Astrocyte (in vitro differentiated cells and primary cell): ENCODE data around the gene DPF3. TPM values are rescaled to one million over a fixed set of nuclear protein-coding genes. Genes with fewer than 3 reads are reported as not detected.

Experiments used
- DNase-seq: peaks from one replicate; pipeline ENCODE4 v3.0.0-alpha.2; 2010; ENCODE audit warnings: low read depth
- FAIRE-seq: peaks from 2 replicates; lab custom pipeline; 2011; peaks lifted over from hg19 to GRCh38; lab: Jason Lieb, UNC
- H2AFZ ChIP-seq: 2 replicates; pipeline ENCODE4 v1.6.0; 2012; ENCODE audit warnings: low read depth, low read length, inconsistent platforms
- H3K27ac ChIP-seq: 2 replicates; pipeline ENCODE4 v1.5.1; 2011; ENCODE audit warnings: low read depth, low read length, inconsistent platforms
- H3K27me3 ChIP-seq: 2 replicates; pipeline ENCODE4 v1.6.0; 2011; ENCODE audit warnings: low read length, inconsistent platforms; ENCODE audit not compliant: insufficient read depth
- H3K36me3 ChIP-seq: 2 replicates; pipeline ENCODE4 v1.5.1; 2011; ENCODE audit warnings: low read length, inconsistent platforms; ENCODE audit not compliant: insufficient read depth
- H3K4me1 ChIP-seq: 2 replicates; pipeline ENCODE4 v1.5.1; 2011; ENCODE audit warnings: low read length, inconsistent platforms; ENCODE audit not compliant: insufficient read depth
- H3K4me2 ChIP-seq: 2 replicates; pipeline ENCODE4 v1.6.0; 2012; ENCODE audit warnings: low read length, inconsistent platforms
- H3K4me3 ChIP-seq: 2 replicates; pipeline ENCODE4 v1.5.1; 2011; ENCODE audit warnings: low read depth, mild to moderate bottlenecking, low read length, inconsistent platforms; ENCODE audit not compliant: insufficient read depth
- H3K79me2 ChIP-seq: 2 replicates; pipeline ENCODE4 v1.6.0; 2012; ENCODE audit warnings: mild to moderate bottlenecking, low read length, inconsistent platforms; ENCODE audit not compliant: insufficient read depth
- H3K9ac ChIP-seq: 2 replicates; pipeline ENCODE4 v1.6.0; 2012; ENCODE audit warnings: mild to moderate bottlenecking, low read length, inconsistent platforms
- H3K9me3 ChIP-seq: 2 replicates; pipeline ENCODE4 v1.5.1; 2012; ENCODE audit warnings: low read depth, mild to moderate bottlenecking, low read length, inconsistent platforms; ENCODE audit not compliant: insufficient read depth
- H4K20me1 ChIP-seq: 2 replicates; pipeline ENCODE4 v1.6.0; 2012; ENCODE audit warnings: low read length, inconsistent platforms; ENCODE audit not compliant: insufficient read depth
- H3K27ac Mint-ChIP-seq: one replicate; pipeline ENCODE4 v1.8.0; 2021; ENCODE audit warnings: mild to moderate bottlenecking, mixed read lengths; ENCODE audit not compliant: unreplicated experiment
- H3K27me3 Mint-ChIP-seq: one replicate; pipeline ENCODE4 v1.8.0; 2021; ENCODE audit warnings: low read depth, mixed read lengths; ENCODE audit not compliant: unreplicated experiment
- H3K36me3 Mint-ChIP-seq: one replicate; pipeline ENCODE4 v1.8.0; 2021; ENCODE audit warnings: low read depth, mixed read lengths; ENCODE audit not compliant: unreplicated experiment
- H3K4me1 Mint-ChIP-seq: one replicate; pipeline ENCODE4 v1.8.0; 2021; ENCODE audit warnings: low read depth, mixed read lengths; ENCODE audit not compliant: unreplicated experiment
- H3K4me3 Mint-ChIP-seq: one replicate; pipeline ENCODE4 v1.8.0; 2021; ENCODE audit warnings: mild to moderate bottlenecking, moderate library complexity, mixed read lengths; ENCODE audit not compliant: unreplicated experiment
- H3K9me3 Mint-ChIP-seq: one replicate; pipeline ENCODE4 v1.8.0; 2021; ENCODE audit warnings: mild to moderate bottlenecking, mixed read lengths; ENCODE audit not compliant: unreplicated experiment
- EZH2 ChIP-seq: IDR thresholded peaks from 2 replicates; pipeline ENCODE4 v1.6.1; 2012; ENCODE audit warnings: mild to moderate bottlenecking, low read length, inconsistent platforms; ENCODE audit not compliant: insufficient read depth
- total RNA-seq: library from RNA; stranded (reverse); gene quantifications from 2 replicates; pipeline ENCODE4 v1.2.1, GENCODE V29; 2021
- TF ChIP-seq, protein P1 (sequence below): IDR thresholded peaks from 2 replicates; pipeline ENCODE4 v1.5.1; 2011; ENCODE audit warnings: low read depth, mild to moderate bottlenecking, inconsistent platforms, low read length, moderate library complexity; ENCODE audit not compliant: insufficient read depth

DPF3 gene
- total RNA-seq, 1 donor from 2014 or later: 2.4 TPM

DNA sequence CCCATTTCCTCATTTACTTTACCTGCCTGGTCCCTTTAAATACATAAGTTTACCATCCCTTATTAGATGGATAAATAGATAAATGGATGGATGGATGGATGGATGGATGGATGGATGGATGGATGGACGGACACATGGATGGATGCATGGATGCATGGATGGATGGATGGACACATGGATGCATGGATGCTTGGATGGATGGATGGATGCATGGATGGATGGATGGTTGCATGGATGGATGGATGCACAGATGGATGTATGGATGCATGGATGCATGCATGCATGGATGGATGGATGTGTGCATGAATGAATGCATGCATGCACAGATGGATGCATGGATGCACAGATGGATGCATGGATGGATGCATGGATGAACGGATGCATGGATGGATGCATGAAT lies 93.6 kb downstream of the DPF3 start:
- Histone ChIP-seq H2AFZ (no peak overlapping the region), H4K20me1 (peaks cover 11% of the 10 kb centered on the region), H3K79me2 (peaks cover 68% of the 10 kb centered on the region), H3K4me3 (no peak overlapping the region), H3K9me3 (no peaks in the 10 kb centered on the region), H3K36me3 (no peaks in the 10 kb centered on the region), H3K4me1 (peaks cover 26% of the 10 kb centered on the region), H3K9ac (no peak overlapping the region), H3K27me3 (no peaks in the 10 kb centered on the region), H3K27ac (no peak overlapping the region), H3K4me2 (no peak overlapping the region)
- H3K36me3 Mint-ChIP-seq: no peaks in the 10 kb centered on the region
- H3K4me1 Mint-ChIP-seq: peaks cover 18% of the 10 kb centered on the region
- H3K4me3 Mint-ChIP-seq: no peak overlapping the region
- H3K9me3 Mint-ChIP-seq: peaks cover 1% of the 10 kb centered on the region
- peak overlapping the region; percentile 27 for H3K27ac Mint-ChIP-seq
- no peak for DNase-seq
- no peaks in the 10 kb centered on the region for H3K27me3 Mint-ChIP-seq
- TF ChIP-seq, protein P1, sequence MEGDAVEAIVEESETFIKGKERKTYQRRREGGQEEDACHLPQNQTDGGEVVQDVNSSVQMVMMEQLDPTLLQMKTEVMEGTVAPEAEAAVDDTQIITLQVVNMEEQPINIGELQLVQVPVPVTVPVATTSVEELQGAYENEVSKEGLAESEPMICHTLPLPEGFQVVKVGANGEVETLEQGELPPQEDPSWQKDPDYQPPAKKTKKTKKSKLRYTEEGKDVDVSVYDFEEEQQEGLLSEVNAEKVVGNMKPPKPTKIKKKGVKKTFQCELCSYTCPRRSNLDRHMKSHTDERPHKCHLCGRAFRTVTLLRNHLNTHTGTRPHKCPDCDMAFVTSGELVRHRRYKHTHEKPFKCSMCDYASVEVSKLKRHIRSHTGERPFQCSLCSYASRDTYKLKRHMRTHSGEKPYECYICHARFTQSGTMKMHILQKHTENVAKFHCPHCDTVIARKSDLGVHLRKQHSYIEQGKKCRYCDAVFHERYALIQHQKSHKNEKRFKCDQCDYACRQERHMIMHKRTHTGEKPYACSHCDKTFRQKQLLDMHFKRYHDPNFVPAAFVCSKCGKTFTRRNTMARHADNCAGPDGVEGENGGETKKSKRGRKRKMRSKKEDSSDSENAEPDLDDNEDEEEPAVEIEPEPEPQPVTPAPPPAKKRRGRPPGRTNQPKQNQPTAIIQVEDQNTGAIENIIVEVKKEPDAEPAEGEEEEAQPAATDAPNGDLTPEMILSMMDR: no peak
- no peak for TF ChIP-seq EZH2
- FAIRE-seq: no peak

DNA sequence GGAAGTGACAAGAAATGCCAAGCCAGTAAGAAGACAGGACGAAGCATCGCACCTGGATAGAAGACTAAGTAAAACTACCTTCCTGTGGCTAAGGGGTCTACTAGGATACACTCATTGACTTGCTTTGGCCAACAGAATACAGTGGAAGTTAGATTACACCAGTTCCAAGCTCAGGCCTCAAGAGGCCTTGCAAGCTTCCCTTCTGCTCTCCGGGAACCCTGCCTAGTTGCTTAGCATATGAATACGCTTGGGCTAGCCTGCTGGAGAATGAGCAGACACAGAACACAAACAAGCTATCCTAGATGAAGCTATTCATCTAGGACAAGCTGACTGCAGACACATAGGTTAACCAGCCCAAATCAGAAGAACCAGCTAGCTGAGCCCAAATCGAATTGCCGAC lies 97.0 kb downstream of the DPF3 start:
- H3K36me3 Mint-ChIP-seq: peaks cover 2% of the 10 kb centered on the region
- Histone ChIP-seq H4K20me1 (peaks cover 11% of the 10 kb centered on the region), H3K9me3 (no peaks in the 10 kb centered on the region), H3K4me3 (no peak overlapping the region), H3K27me3 (no peaks in the 10 kb centered on the region), H3K9ac (no peak overlapping the region), H3K79me2 (peaks cover 78% of the 10 kb centered on the region), H3K4me2 (no peak overlapping the region), H3K4me1 (peaks cover 22% of the 10 kb centered on the region), H3K27ac (no peak overlapping the region), H2AFZ (no peak overlapping the region), H3K36me3 (no peaks in the 10 kb centered on the region)
- H3K9me3 Mint-ChIP-seq: peaks cover 3% of the 10 kb centered on the region
- no peak for TF ChIP-seq EZH2
- TF ChIP-seq, protein P1: no peak
- no peak overlapping the region for H3K4me3 Mint-ChIP-seq
- no peak for FAIRE-seq
- H3K27ac Mint-ChIP-seq: no peak overlapping the region
- H3K4me1 Mint-ChIP-seq: peaks cover 19% of the 10 kb centered on the region
- peaks cover 5% of the 10 kb centered on the region for H3K27me3 Mint-ChIP-seq
- no peak for DNase-seq

DNA sequence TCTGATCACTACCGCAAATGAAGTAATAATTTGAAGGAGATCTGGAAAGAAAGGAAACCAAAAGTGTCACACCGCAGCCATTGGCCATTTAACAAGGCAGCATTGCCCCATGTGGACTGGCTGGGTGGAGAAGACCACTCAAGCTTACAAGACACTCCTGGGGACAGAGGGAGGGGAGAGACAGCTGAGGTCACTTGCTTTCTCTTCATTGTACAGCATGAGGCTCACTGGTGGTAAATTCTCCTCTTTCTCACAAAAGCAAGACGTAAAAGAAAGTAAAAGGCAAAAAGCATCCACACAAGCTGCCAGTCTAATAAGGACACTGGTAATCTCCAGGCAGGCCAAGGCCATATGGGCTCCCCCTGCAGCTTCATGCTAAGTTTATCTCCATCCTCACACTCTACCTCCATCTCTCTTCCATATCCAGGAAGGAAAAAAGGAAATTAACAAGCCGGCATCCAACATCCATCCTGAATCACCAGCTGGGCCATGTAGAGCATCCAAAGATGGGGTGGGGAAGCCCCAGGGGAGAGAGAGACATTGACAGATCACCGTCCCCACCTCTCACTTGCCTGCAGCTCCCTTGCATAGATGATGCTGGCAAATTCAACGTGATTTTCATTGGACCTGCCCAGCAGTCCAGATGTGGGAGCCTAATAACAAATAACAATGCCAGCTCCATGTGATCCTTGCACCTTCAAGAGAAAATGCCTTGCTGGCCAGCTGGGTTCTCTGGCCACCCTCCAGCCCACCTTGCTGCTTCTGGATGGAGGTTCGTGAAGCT lies 100.6 kb downstream of the DPF3 start:
- H3K9me3 Mint-ChIP-seq: peaks cover 3% of the 10 kb centered on the region
- H3K4me3 Mint-ChIP-seq: no peak overlapping the region
- Histone ChIP-seq H3K79me2 (peaks cover 85% of the 10 kb centered on the region), H3K4me1 (peaks cover 13% of the 10 kb centered on the region), H3K9me3 (no peaks in the 10 kb centered on the region), H3K36me3 (no peaks in the 10 kb centered on the region), H2AFZ (no peak overlapping the region), H3K27ac (no peak overlapping the region), H3K4me3 (no peak overlapping the region), H3K27me3 (no peaks in the 10 kb centered on the region), H4K20me1 (peaks cover 6% of the 10 kb centered on the region), H3K9ac (no peak overlapping the region), H3K4me2 (no peak overlapping the region)
- DNase-seq (no peak), FAIRE-seq (no peak)
- peaks cover 5% of the 10 kb centered on the region for H3K4me1 Mint-ChIP-seq
- peaks cover 2% of the 10 kb centered on the region for H3K36me3 Mint-ChIP-seq
- TF ChIP-seq, protein P1: no peak
- no peak for TF ChIP-seq EZH2
- no peak overlapping the region for H3K27ac Mint-ChIP-seq
- H3K27me3 Mint-ChIP-seq: peaks cover 9% of the 10 kb centered on the region
